NCI-H2107 treated with DMSO at 0.1 percent for 48 hours (cell line): ENCODE results near the gene TAX1BP3.

Experiments
- DNase-seq: peaks from one replicate; lab custom pipeline; 2025; ENCODE audit not compliant: unreplicated experiment; lab: John Stamatoyannopoulos, UW

Gene TAX1BP3

DNA sequence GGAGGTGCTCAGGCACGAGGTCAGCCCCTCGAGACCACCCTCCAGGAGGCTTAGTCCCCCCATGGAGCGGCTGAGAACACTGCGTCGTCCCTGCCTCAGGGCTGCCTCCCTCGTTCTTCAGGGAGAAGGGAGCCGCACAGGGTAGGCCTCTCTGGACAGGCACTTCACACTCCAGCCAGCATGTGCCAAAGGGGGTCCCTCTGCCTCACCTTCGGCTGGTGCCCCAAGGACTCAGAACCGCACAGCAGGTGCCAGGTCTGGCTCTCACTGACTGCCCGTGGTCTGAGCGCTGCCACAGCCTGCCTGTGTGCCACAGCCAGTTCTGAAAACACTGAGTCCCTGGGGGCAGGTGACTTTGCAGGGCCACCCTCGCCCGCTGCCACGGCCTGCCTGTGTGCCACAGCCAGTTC is 20.5 kb upstream of the TAX1BP3 start:
- no peak for DNase-seq

DNA sequence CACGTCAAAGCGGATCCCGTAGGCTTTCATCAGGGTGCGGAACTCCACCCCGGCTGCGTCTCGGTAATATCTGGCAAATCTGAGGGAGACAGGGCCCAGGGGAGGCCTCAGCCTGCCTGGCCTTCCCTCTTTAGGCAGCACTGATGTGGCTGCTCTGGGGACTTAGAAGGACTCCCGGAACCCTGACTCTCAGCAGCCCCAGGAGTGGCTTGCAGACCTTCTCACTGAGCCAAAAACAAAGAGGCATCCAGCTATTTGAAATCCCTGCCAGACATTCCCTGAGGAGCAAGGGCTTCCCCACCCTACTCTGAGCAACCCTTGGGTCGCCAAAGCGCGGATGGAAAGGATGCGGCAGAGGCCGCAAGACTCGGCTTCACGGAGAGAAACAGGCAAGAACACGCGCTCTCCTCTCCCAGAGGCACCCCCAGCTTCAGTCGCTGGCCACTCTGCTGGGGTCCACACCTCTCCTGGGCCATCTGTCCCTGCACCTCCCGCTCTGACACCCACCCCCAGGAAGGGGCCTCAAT is 19.7 kb upstream of the TAX1BP3 start:
- no peak for DNase-seq

DNA sequence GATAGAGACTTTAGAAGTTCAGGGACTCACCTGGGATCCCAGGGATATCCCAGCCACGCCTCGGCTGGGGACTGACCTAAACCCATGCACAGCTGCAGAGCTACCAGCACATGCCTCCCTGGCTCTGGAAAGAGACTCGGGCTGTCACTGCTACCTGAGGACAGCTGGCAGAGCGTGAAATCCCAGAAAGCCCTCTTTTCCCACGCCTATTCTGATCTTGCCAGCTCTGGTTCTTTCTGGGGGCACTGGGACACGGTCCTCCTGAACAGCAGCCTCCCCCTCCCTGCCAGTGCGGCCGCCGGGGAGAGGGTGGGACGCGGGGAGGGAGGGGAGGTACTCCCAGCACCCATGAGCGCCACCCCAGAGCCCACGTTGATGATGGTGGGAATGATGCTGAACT is 16.8 kb upstream of the TAX1BP3 start:
- DNase-seq, result no peak

DNA sequence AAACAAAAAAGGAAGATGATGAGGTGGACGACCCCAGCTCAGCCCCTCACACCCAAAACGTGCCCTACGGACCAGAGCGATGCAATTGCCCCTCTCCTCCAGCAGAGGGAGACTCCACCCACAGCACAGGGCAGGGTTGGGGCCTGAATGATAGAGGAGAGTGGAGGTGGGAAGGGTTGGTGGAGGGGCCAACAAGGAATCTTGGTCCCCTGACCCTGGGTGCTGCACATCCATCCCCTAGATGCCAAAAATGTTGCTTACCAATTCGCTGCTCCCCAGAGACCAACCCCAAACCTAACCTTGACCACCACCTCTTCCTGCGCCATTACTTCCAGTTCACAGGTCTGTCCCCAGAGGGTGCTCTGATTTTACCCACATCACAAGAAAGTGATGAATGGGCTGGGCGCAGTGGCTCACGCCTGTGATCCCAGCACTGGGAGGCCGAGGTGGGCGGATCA is 14.7 kb upstream of the TAX1BP3 start:
- DNase-seq, result no peak

DNA sequence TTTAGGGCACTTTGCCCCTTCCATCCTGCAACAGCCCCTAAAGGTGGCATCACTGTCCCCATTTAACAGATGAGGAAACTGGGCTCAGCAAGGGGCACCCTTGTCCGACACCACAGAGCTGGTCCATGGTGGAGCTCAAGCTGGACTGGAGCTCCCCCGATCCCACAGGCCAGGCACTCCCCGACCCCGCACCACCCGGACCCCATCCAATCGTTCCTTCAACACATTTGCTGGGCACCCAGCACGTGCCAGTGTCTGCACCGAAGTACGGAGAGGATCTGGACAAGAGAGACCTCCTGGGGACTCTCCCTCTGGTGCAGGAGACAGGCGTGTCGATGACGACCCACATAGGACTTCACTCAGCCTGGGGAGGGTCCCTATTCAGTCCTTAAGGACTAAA is 13.7 kb upstream of the TAX1BP3 start:
- DNase-seq, result no peak

DNA sequence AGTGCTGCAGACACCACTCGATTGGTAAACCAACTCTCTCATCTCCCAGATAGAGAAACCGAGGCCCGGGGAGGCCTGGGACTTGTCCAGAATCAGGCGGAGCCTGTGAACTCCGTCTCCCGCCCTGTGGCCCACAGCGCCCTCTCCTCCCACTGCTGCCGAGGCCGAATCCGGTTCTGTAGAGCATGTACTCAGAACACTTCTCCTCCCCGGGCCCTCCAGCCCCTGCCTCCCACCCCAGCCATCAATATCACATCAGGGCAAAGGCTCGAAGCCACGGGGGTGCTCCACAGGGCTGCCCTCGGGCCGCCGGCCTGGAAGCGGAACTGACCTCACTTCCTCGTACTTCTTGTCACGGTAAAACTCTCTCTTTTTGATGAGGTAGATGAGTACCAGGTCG is 13.2 kb upstream of the TAX1BP3 start:
- no peak for DNase-seq

DNA sequence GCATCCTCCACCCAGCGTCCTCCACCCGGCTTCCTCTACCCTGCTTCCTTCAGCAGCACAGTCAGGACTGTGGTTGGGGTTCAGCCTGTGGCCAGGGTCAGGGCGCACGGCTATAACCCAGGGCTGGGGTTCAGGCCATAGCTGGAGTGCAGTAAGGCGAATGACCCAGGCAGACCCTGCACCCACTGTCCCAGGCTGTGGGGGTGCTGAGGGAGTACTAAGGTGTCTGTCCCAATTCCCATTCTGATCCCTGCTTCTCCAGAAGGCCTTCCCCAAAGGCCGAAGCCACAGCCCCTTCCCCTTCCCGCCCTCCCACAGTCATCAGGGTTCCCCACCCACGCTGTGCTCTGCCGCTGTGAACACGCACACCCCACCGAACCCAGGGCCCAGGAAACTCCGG is 12.7 kb upstream of the TAX1BP3 start:
- no peak for DNase-seq

DNA sequence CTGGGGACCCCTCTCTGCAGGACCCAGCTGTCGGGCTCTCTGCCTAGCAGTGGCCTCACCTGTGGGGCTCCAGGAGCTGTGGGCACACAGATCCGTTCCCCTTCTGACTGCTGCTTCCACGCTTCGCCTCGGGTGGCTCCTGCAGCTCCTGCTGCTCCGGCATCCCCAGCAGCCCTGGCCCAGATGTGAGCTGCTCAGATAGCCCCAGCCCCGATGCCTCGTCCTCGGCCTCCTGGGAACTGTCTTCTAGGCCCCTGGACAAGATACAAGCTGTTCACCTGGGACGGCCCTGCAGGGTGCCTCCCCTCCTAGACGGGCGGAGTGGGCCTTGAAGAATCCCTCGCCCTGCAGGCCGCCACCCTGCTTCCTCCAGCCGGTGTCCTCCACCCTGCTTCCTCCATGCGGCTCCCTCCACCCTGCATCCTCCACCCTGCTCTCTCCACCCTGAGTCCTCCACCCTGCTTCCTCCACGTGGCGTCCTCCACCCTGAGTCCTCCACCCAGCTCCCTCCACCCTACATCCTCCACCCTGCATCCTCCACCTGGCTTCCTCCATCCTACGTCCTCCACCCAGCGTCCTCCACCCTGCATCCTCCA is 11.3 kb upstream of the TAX1BP3 start:
- no peak for DNase-seq

DNA sequence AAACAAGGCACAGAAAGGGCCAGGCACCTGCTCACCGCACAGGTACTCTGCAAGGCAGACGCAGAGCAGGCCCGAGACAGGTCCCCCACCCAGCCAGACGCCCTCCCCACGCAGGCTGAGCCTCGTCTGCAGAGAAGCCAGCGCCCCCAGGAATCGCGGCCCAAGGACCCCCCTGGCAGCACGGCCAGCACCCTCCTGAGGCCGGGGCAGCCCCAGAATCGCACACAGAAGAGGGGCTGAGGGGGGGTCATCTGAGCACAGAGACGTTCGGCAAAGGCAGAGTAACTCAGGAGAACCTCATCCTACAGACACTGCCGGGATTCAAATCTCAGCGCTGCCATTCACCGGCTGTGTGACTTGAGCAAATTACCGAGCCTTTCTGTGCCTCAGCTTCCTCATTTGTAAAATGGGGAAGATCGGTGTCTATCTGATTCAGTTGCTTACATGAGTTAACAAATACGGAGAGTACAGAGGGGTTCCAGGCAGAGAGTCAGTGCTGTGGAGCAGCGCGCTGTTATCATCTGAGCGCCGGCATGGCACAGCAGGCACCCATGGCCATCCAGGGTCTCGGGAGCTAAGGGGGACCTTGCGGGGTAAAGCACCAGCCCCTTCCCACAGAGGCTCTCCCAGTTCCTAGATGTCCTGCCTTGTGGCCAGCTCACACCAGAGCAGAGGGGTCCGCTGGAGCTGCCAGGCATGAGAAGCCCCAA is 10.6 kb upstream of the TAX1BP3 start:
- DNase-seq, result no peak

DNA sequence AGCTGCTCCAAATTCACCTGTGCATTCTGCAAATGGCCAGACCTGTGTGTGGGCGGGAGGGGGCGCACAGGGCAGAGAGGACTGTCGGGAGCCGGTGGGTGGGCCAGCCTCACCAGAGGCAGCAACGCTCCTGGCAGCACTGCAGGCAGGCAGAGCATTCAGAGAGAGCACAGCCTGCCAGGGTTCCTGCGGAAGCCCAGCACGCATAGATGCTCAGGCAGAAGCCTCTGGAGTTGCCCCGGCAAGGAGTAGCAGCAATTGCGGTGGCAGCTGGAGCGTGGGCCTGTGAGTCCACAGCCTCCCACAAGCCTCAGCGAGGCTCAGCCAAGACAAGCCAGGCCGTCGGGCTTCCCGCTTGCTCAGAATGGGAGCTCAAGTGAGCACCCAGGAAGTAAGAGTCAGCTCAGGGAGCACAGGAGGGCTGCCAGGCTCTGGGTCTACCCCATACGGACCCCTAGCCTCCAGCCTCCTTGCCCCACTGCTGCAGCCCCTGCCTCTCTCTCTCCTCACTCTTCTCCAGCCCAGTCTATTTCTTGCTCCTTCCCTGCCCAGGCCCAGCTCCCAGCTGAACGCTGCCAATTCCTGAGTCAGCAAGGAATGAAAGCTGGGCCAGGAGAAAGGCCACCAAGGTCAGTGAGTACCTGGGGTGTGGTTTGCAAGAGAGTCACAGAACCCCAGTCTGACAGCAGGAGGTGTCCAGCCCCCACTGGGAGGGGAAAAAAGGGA is 9.9 kb upstream of the TAX1BP3 start:
- DNase-seq, result no peak

DNA sequence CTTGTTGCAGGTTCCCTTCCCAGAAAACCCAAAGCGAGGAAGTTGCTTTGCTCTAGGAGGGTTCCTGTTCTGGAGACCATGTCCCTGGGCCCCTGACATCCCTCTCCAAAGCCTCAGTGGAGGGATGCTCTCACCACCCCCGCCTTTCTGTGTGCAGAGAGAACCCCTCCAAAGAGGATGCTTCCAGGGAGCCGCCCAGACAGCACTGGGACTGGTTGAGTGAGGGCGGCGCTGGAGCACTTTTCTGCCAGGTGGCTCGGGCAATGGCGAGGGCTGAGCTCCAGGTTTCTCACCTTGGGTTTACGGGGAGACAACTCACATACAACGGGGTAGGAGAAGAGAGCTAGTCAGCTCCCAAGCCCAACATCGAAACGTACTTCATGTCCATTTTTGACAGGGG is 7.5 kb upstream of the TAX1BP3 start:
- no peak for DNase-seq

DNA sequence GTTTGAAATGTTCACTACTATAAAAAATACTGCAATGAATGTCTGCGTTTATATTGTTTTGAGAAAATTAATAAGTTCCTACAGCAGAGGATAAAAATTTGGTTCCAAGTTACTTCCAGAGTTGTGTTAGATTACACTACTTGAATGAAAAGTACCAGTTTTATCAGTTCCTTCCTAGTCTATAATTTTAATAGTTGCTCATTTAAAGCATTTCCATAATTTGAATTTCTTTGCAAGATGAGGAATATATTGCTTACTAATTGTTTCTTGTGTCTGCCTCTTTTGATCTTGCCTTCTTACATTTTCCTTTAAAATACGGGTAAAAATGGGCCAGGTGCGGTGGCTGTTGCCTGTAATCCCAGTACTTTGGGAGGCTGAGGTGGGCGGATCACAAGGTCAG is 4.2 kb upstream of the TAX1BP3 start:
- no peak for DNase-seq

DNA sequence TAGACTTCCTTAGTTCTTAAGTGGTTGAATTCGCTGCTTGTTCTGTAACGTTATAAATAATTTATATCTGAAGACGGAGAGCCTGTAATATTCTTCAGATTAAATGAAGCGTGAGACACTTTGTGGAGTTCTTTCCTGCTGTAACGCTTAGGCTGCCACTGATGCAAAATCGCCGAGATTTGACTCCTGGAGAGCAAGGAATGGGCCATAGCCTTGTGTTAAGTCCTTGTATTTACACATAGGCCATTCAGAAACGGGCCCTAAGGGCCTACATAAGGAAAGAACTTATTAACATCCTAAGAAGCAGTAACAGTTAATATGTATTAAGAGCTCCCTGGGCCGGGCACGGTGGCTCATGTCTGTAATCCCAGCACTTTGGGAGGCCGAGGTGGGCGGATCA is 1.2 kb upstream of the TAX1BP3 start:
- DNase-seq, result no peak

DNA sequence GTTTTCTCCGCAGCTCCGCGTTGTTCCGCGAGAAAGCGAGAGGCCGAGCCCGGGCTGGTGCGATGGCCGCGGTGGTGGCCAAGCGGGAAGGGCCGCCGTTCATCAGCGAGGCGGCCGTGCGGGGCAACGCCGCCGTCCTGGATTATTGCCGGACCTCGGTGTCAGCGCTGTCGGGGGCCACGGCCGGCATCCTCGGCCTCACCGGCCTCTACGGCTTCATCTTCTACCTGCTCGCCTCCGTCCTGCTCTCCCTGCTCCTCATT is 638 bp upstream of the TAX1BP3 start:
- no peak for DNase-seq

DNA sequence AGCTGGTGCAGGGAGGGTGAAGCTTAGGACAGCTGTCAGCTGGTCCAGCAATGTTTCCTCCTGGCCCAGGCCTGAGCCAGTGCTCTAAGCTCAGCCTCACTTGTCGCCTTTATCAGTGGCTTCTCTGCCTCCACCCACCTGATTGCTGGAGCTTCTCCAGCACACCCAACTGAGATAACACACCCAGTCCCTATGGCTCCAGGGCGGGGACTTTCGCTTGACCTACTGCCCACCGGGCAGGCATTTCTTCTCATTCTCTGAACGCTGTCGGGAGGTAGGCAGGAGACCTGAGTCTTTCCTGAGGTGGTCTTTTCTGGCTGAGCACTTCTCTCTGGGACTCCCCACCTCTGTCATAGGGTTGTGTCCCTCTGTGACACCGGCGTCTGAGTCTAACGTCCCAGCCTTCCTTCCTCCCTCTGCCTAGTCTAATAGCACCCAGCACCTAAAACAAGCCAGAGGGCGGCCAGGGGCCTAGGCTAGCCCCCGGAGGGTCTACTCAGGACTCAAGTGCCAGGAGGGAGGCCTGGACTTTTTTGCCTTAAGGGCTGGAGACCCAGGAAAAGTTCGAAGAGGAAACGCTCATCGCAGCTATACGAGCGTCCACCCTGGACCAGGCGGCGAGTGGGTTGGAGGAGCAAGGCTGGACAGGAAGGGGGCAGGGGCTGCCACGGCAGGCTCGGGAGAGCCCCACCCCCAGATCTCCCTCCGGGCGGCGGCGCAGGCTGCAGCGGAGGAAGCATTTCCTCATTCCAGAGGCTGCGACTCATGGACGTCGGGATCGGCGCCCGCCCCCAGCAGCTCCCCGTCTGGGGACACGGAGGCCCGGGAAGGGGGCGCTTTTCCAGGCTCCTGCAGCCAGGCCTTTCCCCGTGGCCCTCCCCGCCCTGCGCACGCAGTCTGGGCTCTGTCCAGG is 756 bp downstream of the TAX1BP3 start:
- no peak for DNase-seq

DNA sequence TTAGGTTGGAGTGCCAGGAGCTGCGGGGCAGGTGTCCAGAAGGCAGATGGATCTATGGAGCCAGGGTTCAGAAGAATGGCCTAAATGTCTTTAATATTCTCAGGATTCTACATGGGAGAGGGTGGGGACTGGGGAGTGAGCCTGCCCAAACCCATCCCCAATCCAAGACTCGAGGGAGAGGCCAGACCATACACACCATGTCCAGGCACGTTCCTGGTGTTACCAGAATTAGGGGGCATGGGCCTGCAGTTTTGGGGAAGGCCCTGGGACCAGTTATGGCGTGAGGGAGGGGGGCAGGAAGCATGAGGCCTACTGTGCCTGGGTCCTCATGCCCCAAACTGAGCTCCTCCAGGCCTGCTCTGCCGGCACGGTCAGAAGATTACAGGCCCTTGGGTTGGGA is 1.9 kb downstream of the TAX1BP3 start:
- no peak for DNase-seq

DNA sequence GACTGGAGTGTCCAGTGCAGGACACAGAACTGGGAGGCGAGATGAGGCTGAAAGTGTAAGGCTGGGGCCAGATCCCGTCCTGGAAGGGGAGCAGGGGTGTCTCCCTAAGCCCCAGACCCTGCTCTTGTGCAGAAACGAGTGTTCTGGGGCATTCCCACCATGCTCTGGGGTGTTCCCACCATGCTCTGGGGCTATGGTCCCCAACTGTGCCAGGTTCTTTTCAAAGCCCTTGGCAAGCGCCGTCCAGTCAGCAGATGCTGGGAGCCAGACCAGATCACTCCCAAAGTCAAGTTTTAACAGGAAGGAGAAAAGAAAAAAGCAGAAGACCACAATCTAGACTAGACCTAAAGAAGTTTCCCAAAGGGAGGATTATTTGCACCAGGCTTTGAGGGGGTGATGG is 2.5 kb downstream of the TAX1BP3 start:
- no peak for DNase-seq

DNA sequence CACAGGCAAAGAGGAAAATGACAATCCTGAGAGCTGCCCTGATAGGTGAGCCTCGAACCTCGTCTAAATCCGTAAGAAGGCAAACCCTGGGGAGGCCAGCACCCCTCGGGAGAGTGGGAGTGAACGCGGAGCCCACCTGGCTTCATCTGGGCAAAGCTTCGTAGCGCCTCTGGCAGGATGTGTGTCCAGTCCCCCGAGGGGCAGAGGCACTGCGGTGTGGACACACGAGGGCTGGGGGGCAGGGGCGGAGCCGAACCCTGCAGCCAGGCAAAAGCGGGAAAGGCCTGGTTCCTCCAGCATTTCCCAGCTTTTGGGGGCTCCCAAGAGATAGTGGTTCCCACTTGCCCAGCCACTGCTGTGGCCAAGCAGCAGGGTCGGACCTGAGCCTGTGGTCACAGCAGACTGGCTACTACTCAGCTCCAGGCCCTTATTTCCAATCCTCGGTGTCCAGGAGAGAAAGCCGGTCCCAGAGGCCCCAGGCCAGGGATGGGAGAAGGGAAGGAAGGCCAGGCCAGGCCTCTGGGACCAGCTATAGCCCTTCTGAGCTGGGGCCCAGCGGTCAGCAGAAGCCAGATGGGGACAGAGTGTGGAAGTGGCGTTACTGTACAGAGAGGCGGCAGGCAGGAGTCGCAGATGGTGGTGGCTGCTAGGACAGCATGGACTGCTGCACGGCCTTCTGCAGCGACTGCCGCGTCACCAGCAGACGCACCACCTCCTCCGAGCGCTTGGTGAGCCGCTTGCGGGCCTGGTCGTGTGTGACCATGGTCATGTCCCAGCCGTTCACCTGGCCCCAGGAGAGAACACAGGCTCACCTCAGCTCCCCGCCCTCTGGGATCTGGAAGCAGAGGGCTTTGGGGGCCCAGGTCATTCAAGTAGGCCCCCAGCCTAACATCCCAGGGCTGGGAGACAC is 5.0 kb downstream of the TAX1BP3 start:
- no peak for DNase-seq

DNA sequence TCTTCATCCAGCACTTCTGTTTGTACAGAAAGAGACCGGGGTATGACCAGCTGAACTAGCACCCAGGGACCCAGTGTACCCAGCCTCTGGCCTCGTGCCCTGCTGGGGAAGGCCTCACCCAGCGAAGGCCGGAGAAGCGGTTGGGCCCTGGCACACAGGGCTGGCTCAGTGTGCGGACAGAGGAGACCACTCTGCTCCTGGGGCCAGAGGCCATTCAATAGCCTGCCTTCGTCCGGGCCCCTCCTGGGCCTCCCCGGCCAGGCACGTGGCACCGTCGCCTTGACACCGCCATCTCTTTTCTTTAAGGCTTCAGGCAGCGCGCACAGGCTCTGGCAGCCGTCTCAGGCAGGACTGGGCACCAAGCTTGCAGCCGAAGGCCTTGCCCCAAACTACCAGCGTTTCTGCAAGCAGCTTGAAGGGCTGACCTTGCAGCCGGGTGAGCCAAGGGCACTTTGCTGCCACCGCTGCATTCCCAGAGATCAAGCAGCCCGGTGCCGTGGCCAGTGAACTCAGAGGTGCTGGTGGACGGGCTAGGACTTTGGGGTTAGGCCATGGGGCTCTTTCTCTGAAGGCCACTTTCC is 8.0 kb downstream of the TAX1BP3 start:
- DNase-seq, result no peak

DNA sequence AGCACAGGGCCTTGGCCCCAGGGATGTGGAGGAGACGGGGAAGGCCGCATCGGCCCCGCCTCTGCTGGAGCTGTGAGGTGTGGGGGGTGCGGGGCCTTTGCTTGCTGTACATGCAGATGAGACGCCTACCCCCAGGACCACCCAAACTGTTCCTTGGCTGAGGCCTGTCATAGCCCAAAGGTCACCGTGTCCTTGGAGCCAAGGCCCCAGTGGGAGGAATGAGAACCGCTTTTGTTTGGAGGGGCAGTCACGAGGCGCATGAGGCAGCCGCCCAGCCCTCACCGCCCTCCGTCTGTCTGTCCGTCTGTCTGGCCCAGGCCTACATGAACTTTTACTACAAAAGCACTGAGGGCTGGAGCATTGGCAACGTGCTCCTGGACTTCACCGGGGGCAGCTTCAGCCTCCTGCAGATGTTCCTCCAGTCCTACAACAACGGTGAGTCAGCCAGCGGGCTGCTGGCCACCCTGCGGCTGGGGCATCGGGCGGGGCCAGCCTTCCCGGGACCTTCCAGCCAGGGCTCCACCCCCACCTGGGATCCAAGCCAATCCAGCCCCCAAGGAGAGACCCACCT is 8.8 kb downstream of the TAX1BP3 start:
- DNase-seq, result no peak
